Mesothelial cell of epicardium (in vitro differentiated cells): ENCODE measurements around the gene PCMT1. TPM values are rescaled to one million over a fixed set of nuclear protein-coding genes. Genes with fewer than 3 reads are reported as not detected.

ENCODE experiments used
- DNase-seq, 2 experiments: peaks; one replicate each; pipeline ENCODE4 v3.0.0; 2021; ENCODE audit warnings: low spot score in 2 of 2; ENCODE audit not compliant: unreplicated experiment in 2 of 2
- H3K27ac Mint-ChIP-seq: 2 replicates; pipeline ENCODE4 v1.8.0; 2021; ENCODE audit warnings: mixed read lengths
- H3K27me3 Mint-ChIP-seq: 2 replicates; pipeline ENCODE4 v1.8.0; 2021; ENCODE audit warnings: low read depth, mixed read lengths
- H3K36me3 Mint-ChIP-seq: 2 replicates; pipeline ENCODE4 v1.8.0; 2021; ENCODE audit warnings: mixed read lengths
- H3K4me1 Mint-ChIP-seq: 2 replicates; pipeline ENCODE4 v1.8.0; 2021; ENCODE audit warnings: mixed read lengths
- H3K4me3 Mint-ChIP-seq: 2 replicates; pipeline ENCODE4 v1.8.0; 2021; ENCODE audit warnings: mild to moderate bottlenecking, moderate library complexity, mixed read lengths
- H3K9me3 Mint-ChIP-seq: 2 replicates; pipeline ENCODE4 v1.8.0; 2021; ENCODE audit warnings: mixed read lengths
- CTCF ChIP-seq: fragments of 200-600 bp; sonication (generic); IDR thresholded peaks from one replicate; pipeline ENCODE4 v1.5.0; 2021; ENCODE audit warnings: antibody characterized with exemption; ENCODE audit not compliant: unreplicated experiment
- total RNA-seq: library from RNA; stranded (reverse); gene quantifications from 3 replicates; pipeline ENCODE4 v1.2.1, GENCODE V29; 2021

The PCMT1 gene
- total RNA-seq, 1 donor from 2014 or later, result 45.6 TPM

GRCh38 chr6:149830731-149831307, 81.3 kb downstream of the PCMT1 start:
- Mint-ChIP-seq H3K4me1 (no peaks in the 10 kb centered on the region), H3K4me3 (no peak overlapping the region), H3K27ac (no peak overlapping the region), H3K27me3 (no peaks in the 10 kb centered on the region), H3K36me3 (peaks cover 13% of the 10 kb centered on the region), H3K9me3 (no peaks in the 10 kb centered on the region)
- no peak for TF ChIP-seq CTCF
- no peak for DNase-seq

- H3K36me3 Mint-ChIP-seq, result peaks cover 13% of the 10 kb centered on the region
- no peaks in the 10 kb centered on the region for H3K9me3 Mint-ChIP-seq
- H3K4me1 Mint-ChIP-seq, result no peaks in the 10 kb centered on the region
Measured at GRCh38 chr6:149831308-149831820, 81.8 kb downstream of the PCMT1 start.

GRCh38 chr6:149833651-149834050, 84.1 kb downstream of the PCMT1 start:
- Mint-ChIP-seq H3K27me3 (no peaks in the 10 kb centered on the region), H3K4me1 (no peaks in the 10 kb centered on the region), H3K4me3 (no peak overlapping the region), H3K9me3 (no peaks in the 10 kb centered on the region), H3K27ac (no peak overlapping the region), H3K36me3 (peaks cover 13% of the 10 kb centered on the region)
- no peak for DNase-seq
- TF ChIP-seq CTCF, result no peak

More at GRCh38 chr6:149831308-149831820, 81.8 kb downstream of the PCMT1 start:
- Mint-ChIP-seq H3K27me3 (no peaks in the 10 kb centered on the region), H3K27ac (no peak overlapping the region), H3K4me3 (no peak overlapping the region)
- TF ChIP-seq CTCF, result no peak
- no peak for DNase-seq

- H3K27me3 Mint-ChIP-seq, result no peaks in the 10 kb centered on the region
- H3K27ac Mint-ChIP-seq, result no peak overlapping the region
- TF ChIP-seq CTCF, result peak; percentile 97
- DNase-seq, result peak in 1 of 2 experiments; percentile 85
- no peak overlapping the region for H3K4me3 Mint-ChIP-seq
- no peaks in the 10 kb centered on the region for H3K4me1 Mint-ChIP-seq
- H3K36me3 Mint-ChIP-seq, result peaks cover 13% of the 10 kb centered on the region
- H3K9me3 Mint-ChIP-seq, result no peaks in the 10 kb centered on the region
Measured at GRCh38 chr6:149834513-149835481, 85.3 kb downstream of the PCMT1 start.

GRCh38 chr6:149840345-149841075, 91.0 kb downstream of the PCMT1 start:
- H3K9me3 Mint-ChIP-seq, result no peaks in the 10 kb centered on the region
- H3K4me3 Mint-ChIP-seq, result no peak overlapping the region
- H3K36me3 Mint-ChIP-seq, result peaks cover 8% of the 10 kb centered on the region
- no peak overlapping the region for H3K27ac Mint-ChIP-seq
- no peaks in the 10 kb centered on the region for H3K27me3 Mint-ChIP-seq
- no peak for TF ChIP-seq CTCF
- no peak for DNase-seq
- H3K4me1 Mint-ChIP-seq, result peaks cover 10% of the 10 kb centered on the region
